Endothelial cell of umbilical vein (primary cell): ENCODE results near the gene PDLIM3.

Source experiments
- CTCF ChIP-seq, 2 donors: IDR thresholded peaks; 1 replicate in 1 of 2; 2 replicates in 1 of 2; pipeline ENCODE4 v1.5.1; 2011; ENCODE audit warnings: low read length in 2 of 2, mild to moderate bottlenecking in 2 of 2, moderate library complexity in 2 of 2, control low read depth in 1 of 2, inconsistent platforms in 1 of 2, low read depth in 1 of 2; ENCODE audit not compliant: insufficient read depth in 1 of 2; ENCODE audit errors: extremely low read depth in 1 of 2
- JUN ChIP-seq: IDR thresholded peaks from 2 replicates; pipeline ENCODE4 v1.6.1; 2011; ENCODE audit warnings: borderline replicate concordance, low read depth; ENCODE audit not compliant: insufficient read length, insufficient read depth
- POLR2A ChIP-seq: IDR thresholded peaks from 2 replicates; pipeline ENCODE4 v1.6.1; 2012; ENCODE audit warnings: low read depth, mild to moderate bottlenecking, control low read depth, low read length
- POLR2AphosphoS5 ChIP-seq: IDR thresholded peaks from 2 replicates; pipeline ENCODE4 v1.6.1; 2012; ENCODE audit warnings: low read depth, mild to moderate bottlenecking, control low read depth, low read length, moderate library complexity; ENCODE audit not compliant: insufficient read depth

GRCh38 chr4:185566425-185566824 lies 31.1 kb upstream of the PDLIM3 start:
- no peak for TF ChIP-seq CTCF (IDR thresholded peaks at IDR 0.05; ENCODE audit: extremely low read depth in 1 of 2, insufficient read depth in 1 of 2, low read depth in 1 of 2, low read length in 2 of 2)
- no peak for TF ChIP-seq JUN
- TF ChIP-seq POLR2AphosphoS5: no peak
- no peak for TF ChIP-seq POLR2A
